Neural progenitor cell (in vitro differentiated cells): ENCODE measurements around the gene PSMD14.

Source experiments
- EZH2 ChIP-seq: fragments of 200-600 bp; sonication (generic); IDR thresholded peaks from 2 replicates; pipeline ENCODE4 v1.6.1; 2017; ENCODE audit warnings: antibody characterized with exemption, mild to moderate bottlenecking, moderate library complexity
- EZH2phosphoT487 ChIP-seq: fragments of 200-600 bp; sonication (generic); IDR thresholded peaks from 2 replicates; pipeline ENCODE4 v1.6.1; 2017; ENCODE audit warnings: antibody characterized with exemption
- TF ChIP-seq, protein P1 (sequence below): fragments of 200-600 bp; sonication (generic); IDR thresholded peaks from 2 replicates; pipeline ENCODE4 v1.5.1; 2017; ENCODE audit warnings: antibody characterized with exemption, mild to moderate bottlenecking

DNA sequence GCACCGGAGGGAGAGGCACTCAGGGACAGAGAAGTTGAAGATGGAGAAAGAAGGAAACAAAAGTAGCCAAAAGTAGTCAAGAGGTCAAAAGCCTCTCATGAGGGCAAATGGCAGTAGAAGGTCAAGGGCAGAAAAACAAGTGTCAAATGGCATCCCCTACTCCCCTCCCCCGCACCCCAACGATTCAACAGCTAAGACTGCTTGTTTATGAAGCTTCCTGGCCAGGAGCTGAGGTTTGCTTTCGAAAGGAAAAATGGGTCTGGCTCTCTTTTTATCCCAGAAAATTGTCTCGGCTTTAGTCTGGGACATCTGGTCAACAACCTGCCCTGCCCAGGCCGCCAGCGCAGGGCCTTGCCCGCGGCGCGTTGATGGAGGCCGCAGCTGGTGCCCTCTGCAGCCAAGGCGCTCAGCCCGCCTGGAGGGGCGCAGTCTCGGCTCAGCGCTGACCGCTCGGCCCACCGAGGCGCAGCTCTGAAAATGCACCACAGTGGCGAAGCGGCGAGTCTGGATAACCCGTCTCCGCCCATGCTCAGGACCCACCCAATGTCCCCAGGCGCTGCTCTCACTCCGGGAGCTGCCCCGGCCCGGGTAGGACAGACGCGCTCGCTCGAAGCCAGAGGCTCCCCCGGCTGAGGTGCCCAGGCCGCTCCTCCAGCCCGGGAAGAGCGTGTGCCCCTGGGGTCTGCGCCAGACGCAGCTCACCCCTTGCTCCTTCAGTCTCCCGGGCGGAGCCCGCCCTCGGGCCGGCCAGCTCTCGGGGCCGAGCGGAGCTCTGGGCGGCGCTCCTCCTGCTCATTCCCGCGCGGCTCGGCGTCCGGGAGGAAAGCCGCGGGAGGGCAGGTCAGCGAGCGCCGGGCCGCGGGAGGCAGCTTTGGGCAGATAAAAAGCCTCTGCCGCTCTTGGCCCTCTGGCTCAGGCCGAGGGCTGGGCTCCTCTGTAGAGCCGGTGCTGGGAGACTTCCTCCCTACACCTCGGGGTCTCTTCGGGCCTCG is 106.1 kb downstream of the PSMD14 start:
- TF ChIP-seq, protein P1, sequence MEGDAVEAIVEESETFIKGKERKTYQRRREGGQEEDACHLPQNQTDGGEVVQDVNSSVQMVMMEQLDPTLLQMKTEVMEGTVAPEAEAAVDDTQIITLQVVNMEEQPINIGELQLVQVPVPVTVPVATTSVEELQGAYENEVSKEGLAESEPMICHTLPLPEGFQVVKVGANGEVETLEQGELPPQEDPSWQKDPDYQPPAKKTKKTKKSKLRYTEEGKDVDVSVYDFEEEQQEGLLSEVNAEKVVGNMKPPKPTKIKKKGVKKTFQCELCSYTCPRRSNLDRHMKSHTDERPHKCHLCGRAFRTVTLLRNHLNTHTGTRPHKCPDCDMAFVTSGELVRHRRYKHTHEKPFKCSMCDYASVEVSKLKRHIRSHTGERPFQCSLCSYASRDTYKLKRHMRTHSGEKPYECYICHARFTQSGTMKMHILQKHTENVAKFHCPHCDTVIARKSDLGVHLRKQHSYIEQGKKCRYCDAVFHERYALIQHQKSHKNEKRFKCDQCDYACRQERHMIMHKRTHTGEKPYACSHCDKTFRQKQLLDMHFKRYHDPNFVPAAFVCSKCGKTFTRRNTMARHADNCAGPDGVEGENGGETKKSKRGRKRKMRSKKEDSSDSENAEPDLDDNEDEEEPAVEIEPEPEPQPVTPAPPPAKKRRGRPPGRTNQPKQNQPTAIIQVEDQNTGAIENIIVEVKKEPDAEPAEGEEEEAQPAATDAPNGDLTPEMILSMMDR, result peak; percentile 29
- peak; percentile 48 for TF ChIP-seq EZH2
- TF ChIP-seq EZH2phosphoT487, result no peak
